Cardiac muscle cell (in vitro differentiated cells and primary cell): ENCODE results near the gene APOBR. TPM values are rescaled to one million over a fixed set of nuclear protein-coding genes. Genes with fewer than 3 reads are reported as not detected.
"Not testable (repeated sequence)": the region's sequence is repeated elsewhere in the genome, so short reads cannot be mapped to it uniquely, and the experiment has no call there.

Source experiments
- DNase-seq, 2 donors: peaks; one replicate each; pipeline versions ENCODE4 v3.0.0 to v3.0.0-alpha.2; 2010 to 2017; ENCODE audit warnings: low read depth in 1 of 2, low spot score in 1 of 2
- H3K27ac ChIP-seq: fragments of 200-600 bp; sonication (generic); 2 replicates; pipeline ENCODE4 v1.5.1; 2016
- H3K27me3 ChIP-seq: fragments of 200-600 bp; sonication (generic); 2 replicates; pipeline ENCODE4 v1.6.0; 2016; ENCODE audit warnings: control low read depth
- H3K36me3 ChIP-seq: fragments of 200-600 bp; sonication (generic); 2 replicates; pipeline ENCODE4 v1.5.1; 2016; ENCODE audit warnings: control low read depth
- H3K4me1 ChIP-seq: fragments of 200-600 bp; sonication (generic); 2 replicates; pipeline ENCODE4 v1.8.1; 2017; ENCODE audit warnings: low read depth, mild to moderate bottlenecking, mixed run types
- H3K4me3 ChIP-seq: fragments of 200-600 bp; sonication (generic); 2 replicates; pipeline ENCODE4 v1.5.1; 2016; ENCODE audit warnings: mild to moderate bottlenecking
- H3K9me3 ChIP-seq: fragments of 200-600 bp; sonication (generic); 2 replicates; pipeline ENCODE4 v1.5.1; 2017; ENCODE audit warnings: low read depth, mild to moderate bottlenecking, control low read depth
- polyA plus RNA-seq: library from polyadenylated mRNA; unstranded; fragments of >200 nt; fragmentation: Nextera tagmentation; extraction: Ambion mirVana; gene quantifications from 2 replicates; pipeline ENCODE4 v1.2.1, GENCODE V29; 2016
- total RNA-seq: library from RNA; depleted of rRNA; stranded (reverse); fragments of >200 nt; gene quantifications from 2 replicates; pipeline ENCODE4 v1.2.3, GENCODE V29; 2016
- TF ChIP-seq, protein P1 (sequence below): IDR thresholded peaks from 2 replicates; pipeline ENCODE4 v1.5.1; 2012; ENCODE audit warnings: low read depth, mild to moderate bottlenecking, low read length

Gene APOBR
- total and polyA plus RNA-seq, 2 experiments from 2014 or later, result 0.39 TPM; not detected in 1

GRCh38 chr16:28544998-28545397, 50.6 kb downstream of the APOBR start:
- Histone ChIP-seq H3K4me3 (no peak overlapping the region), H3K27me3 (no peaks in the 10 kb centered on the region), H3K27ac (no peak overlapping the region), H3K9me3 (no peaks in the 10 kb centered on the region), H3K4me1 (no peaks in the 10 kb centered on the region), H3K36me3 (no peaks in the 10 kb centered on the region)
- TF ChIP-seq, protein P1, sequence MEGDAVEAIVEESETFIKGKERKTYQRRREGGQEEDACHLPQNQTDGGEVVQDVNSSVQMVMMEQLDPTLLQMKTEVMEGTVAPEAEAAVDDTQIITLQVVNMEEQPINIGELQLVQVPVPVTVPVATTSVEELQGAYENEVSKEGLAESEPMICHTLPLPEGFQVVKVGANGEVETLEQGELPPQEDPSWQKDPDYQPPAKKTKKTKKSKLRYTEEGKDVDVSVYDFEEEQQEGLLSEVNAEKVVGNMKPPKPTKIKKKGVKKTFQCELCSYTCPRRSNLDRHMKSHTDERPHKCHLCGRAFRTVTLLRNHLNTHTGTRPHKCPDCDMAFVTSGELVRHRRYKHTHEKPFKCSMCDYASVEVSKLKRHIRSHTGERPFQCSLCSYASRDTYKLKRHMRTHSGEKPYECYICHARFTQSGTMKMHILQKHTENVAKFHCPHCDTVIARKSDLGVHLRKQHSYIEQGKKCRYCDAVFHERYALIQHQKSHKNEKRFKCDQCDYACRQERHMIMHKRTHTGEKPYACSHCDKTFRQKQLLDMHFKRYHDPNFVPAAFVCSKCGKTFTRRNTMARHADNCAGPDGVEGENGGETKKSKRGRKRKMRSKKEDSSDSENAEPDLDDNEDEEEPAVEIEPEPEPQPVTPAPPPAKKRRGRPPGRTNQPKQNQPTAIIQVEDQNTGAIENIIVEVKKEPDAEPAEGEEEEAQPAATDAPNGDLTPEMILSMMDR, result no peak
- no peak for DNase-seq

GRCh38 chr16:28545964-28546363, 51.5 kb downstream of the APOBR start:
- not testable (repeated sequence) for DNase-seq, H3K4me1 ChIP-seq, H3K36me3 ChIP-seq, H3K4me3 ChIP-seq, H3K27ac ChIP-seq, H3K9me3 ChIP-seq, H3K27me3 ChIP-seq

GRCh38 chr16:28546626-28547025, 52.2 kb downstream of the APOBR start:
- no peak overlapping the region for H3K4me3 ChIP-seq
- no peak for DNase-seq
- H3K27ac ChIP-seq, result no peak overlapping the region
- H3K4me1 ChIP-seq, result no peaks in the 10 kb centered on the region
- H3K27me3 ChIP-seq, result no peaks in the 10 kb centered on the region
- no peaks in the 10 kb centered on the region for H3K36me3 ChIP-seq
- H3K9me3 ChIP-seq, result no peaks in the 10 kb centered on the region
- TF ChIP-seq, protein P1, result no peak

DNA sequence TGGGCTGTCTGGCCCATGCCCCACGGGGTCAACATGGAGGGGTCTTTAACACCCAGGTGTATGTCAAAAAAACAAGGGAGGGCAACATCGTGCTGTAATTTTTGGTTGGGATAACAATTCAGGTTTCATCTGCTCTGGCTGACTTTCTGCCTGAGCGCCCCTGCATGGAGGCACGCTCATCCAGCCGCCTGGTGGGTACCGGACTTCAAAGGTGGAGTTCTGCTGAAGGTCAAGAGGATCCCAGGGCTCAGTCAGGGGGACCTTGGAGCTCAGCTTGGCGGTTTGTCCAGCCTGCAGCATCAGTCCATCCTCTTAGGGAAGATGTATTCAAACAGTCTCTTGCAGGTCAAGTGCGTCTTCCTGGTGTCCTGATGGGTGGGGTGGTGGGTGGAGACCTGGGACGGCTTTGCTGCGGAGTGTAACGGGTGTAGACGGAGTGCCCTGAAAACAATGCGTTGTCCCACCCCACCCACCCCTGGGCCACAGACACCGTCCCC, 53.9 kb downstream of the APOBR start:
- no peak overlapping the region for H3K27ac ChIP-seq
- TF ChIP-seq, protein P1, result no peak
- H3K4me1 ChIP-seq, result no peaks in the 10 kb centered on the region
- no peak overlapping the region for H3K4me3 ChIP-seq
- H3K9me3 ChIP-seq, result no peaks in the 10 kb centered on the region
- no peaks in the 10 kb centered on the region for H3K27me3 ChIP-seq
- DNase-seq, result no peak
- H3K36me3 ChIP-seq, result no peaks in the 10 kb centered on the region

Other genes starting within 250 kb of the APOBR start
- 11.7 and 12.0 TPM in 2 replicates for gene SBK1, start 202.1 kb upstream of the APOBR start, total RNA-seq
- 12.9 and 15.3 TPM in 2 replicates for gene SBK1, start 202.1 kb upstream of the APOBR start, polyA plus RNA-seq
- 1.1 and 4.9 TPM in 2 replicates for gene NPIPB6, start 131.1 kb upstream of the APOBR start, total RNA-seq
- gene NPIPB6, start 131.1 kb upstream of the APOBR start, polyA plus RNA-seq, result 3.2 and 3.6 TPM in 2 replicates
- 107 and 122 TPM in 2 replicates for gene EIF3CL, start 90.8 kb upstream of the APOBR start, total RNA-seq
- gene EIF3CL, start 90.8 kb upstream of the APOBR start, polyA plus RNA-seq, result 1.2 TPM in 1 of 2 replicates, not detected in the other
- gene NPIPB7, start 22.3 kb upstream of the APOBR start, total RNA-seq, result 0.15 and 0.60 TPM in 2 replicates
- gene NPIPB7, start 22.3 kb upstream of the APOBR start, polyA plus RNA-seq, result 0.76 TPM in 1 of 2 replicates, not detected in the other
- 25.2 and 29.3 TPM in 2 replicates for gene CLN3, start 2.6 kb upstream of the APOBR start, total RNA-seq
- 29.6 and 39.2 TPM in 2 replicates for gene CLN3, start 2.6 kb upstream of the APOBR start, polyA plus RNA-seq
- gene IL27, start 12.2 kb downstream of the APOBR start, total RNA-seq, result not detected in 2 replicates
- not detected in 2 replicates for gene IL27, start 12.2 kb downstream of the APOBR start, polyA plus RNA-seq
- gene NUPR1, start 44.3 kb downstream of the APOBR start, total RNA-seq, result not detected in 2 replicates
- not detected in 2 replicates for gene NUPR1, start 44.3 kb downstream of the APOBR start, polyA plus RNA-seq
- gene SGF29, start 59.3 kb downstream of the APOBR start, total RNA-seq, result 23.8 and 28.8 TPM in 2 replicates
- gene SGF29, start 59.3 kb downstream of the APOBR start, polyA plus RNA-seq, result 21.7 and 27.9 TPM in 2 replicates
- gene SULT1A2, start 102.4 kb downstream of the APOBR start, total RNA-seq, result 0.67 and 1.6 TPM in 2 replicates
- 0.83 and 5.4 TPM in 2 replicates for gene SULT1A2, start 102.4 kb downstream of the APOBR start, polyA plus RNA-seq
- gene SULT1A1, start 115.4 kb downstream of the APOBR start, total RNA-seq, result 23.6 and 30.4 TPM in 2 replicates
- gene SULT1A1, start 115.4 kb downstream of the APOBR start, polyA plus RNA-seq, result 24.1 and 42.8 TPM in 2 replicates
- gene NPIPB8, start 143.4 kb downstream of the APOBR start, total RNA-seq, result not detected in 2 replicates
- gene NPIPB8, start 143.4 kb downstream of the APOBR start, polyA plus RNA-seq, result 1.4 and 2.4 TPM in 2 replicates
- 287 and 310 TPM in 2 replicates for gene EIF3C, start 216.8 kb downstream of the APOBR start, total RNA-seq
- 381 and 388 TPM in 2 replicates for gene EIF3C, start 216.8 kb downstream of the APOBR start, polyA plus RNA-seq